DMS114 treated with DMSO at 0.1 percent for 48 hours (cell line): ENCODE data around the gene PFN2.
A peak's percentile ranks its signal among the peaks of the same experiment; 100 is the strongest.
"Not testable (repeated sequence)": the region's sequence is repeated elsewhere in the genome, so short reads cannot be mapped to it uniquely, and the experiment has no call there.

Source experiments
- DNase-seq: peaks from one replicate; lab custom pipeline; 2025; ENCODE audit not compliant: unreplicated experiment; lab: John Stamatoyannopoulos, UW

PFN2 gene

DNA sequence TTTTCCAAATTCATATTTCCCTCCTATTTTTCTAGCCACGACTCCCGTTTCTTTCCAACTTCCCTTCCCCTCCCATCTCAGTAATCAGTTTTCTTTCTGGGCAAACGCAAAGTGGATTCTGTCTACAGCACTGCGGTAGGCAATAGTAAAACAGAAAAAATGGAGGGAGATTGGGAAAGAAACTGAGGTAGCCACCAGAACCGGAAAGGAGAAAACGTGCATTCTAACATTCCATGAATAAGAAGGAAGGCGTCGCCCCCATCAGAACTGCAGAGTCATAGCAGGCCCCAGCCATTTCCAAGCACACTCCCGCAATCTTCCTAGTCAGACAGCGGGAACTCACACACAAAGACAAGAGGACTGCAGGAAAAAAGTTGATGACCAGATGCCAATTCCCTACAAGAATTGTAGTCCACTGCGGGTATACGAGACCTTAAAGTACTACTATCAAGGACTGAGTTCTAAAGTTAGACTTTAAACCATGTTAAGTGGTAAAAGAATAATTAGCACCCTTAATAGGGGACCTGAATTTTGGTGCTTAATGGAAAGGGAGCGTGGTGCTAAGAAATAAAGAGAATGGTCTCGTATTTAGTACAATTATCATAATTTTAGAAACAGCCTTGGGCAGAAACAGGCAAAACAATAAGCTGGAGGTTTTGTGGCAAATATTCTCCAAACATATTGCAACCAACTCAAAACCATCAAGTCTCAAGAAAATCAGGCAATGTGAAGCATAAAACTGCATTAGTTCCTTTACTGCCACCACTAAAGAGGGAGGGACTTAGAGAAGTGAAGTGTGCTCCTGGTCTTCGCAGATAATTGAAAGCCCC is 1.4 kb downstream of the PFN2 start:
- DNase-seq: peak; percentile 81

DNA sequence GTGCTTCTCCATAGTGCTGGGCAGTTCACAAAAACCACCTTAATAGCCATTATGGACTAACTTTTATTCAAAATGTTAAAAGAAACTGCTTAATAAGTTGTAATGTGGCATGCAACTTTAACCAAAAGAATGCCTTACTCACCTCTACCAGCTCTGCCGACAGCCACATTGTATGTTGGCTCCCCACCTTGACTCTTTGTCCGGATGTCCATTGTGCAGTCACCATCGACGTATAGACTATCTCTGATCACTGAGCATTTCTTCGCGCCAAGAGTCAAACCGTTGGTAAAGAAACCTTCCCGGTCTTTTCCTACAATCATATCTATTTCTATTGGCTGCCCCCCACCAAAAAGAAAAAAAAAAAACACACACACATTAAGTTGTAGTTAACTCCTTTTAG is 2.5 kb downstream of the PFN2 start:
- DNase-seq: peak; percentile 33

DNA sequence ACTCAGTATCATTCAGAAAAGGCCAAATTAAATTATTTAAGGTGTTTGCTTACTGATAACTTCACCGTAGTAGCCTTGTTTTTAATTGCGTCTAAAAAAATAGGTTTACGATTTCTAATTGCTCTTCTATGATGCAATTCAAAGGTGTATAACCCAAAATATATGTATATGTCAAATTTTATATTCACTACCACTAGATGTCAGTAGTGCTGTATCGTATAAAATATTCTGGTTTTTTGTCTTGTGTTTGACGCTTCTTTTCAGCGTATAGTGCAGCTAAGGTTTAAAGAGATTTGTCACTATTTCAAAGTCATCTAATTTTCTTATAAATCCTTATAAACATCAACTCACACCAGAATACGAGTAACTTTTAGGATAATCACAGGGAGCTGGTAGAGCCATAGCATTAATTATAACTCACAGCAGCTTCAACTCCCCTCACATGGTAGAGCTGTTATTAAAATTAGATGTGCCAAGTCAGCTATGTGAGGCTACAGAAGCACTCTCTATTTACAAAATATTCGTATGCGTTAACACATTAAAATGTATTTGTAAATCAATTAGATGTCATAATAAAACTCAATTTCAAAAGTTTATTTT is 3.5 kb downstream of the PFN2 start:
- DNase-seq: peak; percentile 42

DNA sequence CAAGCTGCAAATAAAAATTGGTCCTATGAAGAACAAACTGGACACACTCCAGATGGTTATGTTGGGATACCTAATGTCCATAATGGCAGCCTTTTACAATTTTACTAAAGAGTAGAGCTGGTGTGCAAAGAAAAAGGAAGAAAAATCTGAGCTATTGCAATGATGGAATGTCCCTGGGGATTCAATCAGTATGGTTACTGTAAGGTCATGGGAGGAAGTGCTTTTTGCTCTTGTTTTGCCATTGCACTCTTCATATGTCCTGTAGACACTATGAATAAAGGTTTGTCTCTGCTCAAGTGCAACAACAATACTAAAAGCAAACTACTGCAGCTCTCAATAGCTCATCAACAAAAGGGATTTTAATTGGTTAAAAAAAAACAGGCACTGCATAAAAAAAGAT is 5.4 kb downstream of the PFN2 start:
- DNase-seq: no peak

DNA sequence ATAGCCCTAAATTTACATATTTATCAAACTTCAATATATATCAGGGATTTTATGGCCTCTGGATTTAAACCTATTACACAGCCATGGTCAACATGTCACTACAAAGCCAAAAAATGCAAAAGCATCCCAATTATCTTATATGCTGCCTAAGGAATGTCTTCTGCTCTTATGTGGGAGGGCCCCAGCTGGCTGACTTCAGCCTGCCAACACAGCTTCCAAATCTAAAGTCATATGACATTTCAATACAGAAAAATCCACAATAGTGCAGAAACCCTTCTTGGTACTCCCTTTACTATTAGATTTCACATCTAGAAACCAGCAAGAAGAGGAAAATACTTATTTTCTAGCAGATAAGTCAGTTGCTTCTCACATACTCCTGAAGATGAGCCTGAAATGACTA is 6.4 kb downstream of the PFN2 start:
- DNase-seq: no peak

DNA sequence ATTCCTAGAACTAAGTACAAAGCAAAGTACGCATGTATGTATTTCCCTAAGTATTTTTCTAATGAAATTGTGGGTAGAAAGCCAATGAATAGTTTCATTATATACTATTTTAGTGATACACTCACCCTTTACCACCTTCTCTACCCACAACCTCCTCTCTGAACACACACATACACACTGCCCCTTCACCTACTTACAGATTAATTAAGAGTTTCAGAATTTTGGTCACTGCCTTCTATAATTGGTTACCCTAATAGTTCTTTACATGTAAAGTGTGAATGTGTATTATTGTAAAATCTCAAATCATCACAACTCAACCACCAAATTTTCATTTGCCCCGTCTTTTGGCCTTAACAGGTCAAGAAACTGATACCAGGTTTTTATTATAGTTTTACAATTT is 7.2 kb downstream of the PFN2 start:
- no peak for DNase-seq

DNA sequence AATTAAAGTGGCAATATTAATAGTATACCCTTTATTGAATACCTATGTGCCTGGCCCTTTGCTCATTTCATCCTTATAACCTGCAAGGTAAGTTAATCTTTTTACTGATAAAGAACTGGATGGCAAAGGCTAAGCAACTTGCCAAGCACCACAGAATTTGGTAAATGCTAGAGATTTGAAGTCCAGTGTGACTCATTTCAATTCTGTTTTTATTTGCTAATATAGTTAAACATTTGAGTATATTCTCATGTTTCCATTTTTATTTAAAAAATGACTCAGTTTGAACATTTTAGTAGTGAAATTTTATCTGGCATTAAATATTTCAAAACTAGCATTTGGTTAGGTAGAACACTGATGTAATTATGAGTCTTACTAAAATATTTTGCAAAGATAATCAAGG is 11.3 kb downstream of the PFN2 start:
- DNase-seq: no peak

DNA sequence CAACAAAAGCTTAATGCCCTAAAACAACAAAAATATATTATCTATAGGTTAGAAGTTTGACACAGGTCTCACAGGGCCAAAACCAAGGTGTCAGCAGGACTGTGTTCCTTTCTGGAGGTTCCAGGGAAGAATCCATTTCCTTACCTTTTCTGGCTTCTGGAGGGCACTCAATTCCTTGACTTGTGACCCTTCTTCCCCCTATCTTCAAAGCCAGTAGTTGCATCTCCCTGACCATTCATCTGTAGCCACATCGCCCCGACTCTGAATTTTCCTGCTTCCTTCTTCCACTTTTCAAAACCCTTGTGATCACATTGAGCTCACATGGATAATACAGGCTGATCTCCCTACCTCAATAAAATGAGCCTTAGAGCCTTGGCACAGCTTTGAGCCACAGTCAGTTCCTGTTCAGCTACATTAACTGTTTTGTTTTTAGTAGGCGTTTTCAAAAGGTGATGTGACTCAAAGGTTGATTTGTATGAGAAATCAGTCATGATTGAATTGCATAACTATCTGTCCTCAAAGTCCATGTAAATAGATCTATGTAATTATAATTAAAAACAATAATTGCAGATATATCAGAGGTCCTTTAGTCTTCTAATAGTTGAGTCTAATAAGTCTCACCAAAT is 12.4 kb downstream of the PFN2 start:
- no peak for DNase-seq

DNA sequence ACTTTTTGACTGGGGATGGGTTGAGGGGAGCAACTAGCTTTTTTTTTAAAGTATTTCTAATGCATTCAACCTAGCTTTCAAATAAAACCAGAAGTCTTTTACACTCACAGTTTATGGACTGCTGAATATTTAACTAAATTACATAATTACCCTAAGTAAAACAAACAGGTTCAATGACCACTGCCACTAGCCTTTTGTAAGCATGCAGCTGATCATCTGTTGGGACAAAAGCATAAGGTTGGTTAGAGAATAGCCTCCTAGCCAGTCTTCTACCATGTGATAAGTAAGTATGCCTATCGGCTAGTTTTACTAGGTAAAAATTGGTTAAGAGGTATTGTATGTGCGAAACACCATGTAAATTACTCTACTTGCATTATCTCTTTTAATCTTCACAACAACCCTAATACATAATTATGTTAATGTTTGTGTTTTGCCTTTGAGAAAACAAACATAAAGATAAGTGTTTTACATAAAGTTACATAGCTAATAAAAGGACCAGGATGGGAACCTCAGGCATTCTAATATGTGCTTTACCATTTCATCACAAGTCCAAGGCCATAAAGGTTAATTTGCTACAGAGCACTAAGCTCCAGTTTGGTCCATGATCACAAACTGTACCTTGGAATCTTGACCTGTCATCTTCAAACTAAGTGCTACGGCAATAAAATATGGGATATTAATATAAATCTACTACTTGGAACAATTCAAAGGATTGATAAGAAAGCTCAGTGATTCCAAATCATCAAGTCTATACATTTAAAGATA is 13.2 kb downstream of the PFN2 start:
- no peak for DNase-seq

DNA sequence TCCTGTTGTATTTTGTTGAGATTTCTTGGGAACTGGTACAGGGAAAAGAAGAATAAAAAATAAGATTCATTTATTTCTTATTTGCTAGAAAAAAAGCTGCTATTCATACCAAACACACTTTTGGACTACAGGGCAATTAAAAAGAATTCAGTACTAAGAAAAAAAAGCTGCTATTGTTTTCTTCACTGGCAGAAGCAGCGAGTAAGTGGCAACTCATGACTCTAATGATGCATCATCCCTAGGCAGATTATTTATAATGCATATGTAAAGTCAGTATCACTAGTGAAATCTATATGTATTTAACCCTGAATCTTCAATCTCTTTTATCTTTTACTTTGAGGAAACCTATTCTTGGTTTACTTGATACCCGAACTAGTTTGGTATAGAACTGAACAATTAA is 15.2 kb downstream of the PFN2 start:
- DNase-seq: no peak

DNA sequence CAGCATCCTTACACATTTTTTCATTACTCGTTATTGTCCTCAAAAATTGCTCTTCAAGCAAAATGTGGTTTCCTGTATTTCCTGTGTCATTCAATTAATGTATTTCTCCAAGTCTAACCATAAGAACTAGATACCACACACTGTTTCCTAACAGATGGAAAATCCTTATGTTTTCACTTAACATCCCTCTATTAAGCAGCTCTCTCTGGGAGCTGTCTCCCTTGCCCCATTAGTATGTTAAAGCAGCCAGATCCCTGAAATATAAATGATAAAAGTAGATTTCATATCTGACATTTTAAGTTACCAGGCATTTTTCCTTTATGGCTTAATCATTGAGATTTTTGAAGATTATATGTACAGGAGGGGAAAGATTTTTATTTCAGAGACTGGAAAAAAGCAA is 15.9 kb downstream of the PFN2 start:
- DNase-seq: no peak

DNA sequence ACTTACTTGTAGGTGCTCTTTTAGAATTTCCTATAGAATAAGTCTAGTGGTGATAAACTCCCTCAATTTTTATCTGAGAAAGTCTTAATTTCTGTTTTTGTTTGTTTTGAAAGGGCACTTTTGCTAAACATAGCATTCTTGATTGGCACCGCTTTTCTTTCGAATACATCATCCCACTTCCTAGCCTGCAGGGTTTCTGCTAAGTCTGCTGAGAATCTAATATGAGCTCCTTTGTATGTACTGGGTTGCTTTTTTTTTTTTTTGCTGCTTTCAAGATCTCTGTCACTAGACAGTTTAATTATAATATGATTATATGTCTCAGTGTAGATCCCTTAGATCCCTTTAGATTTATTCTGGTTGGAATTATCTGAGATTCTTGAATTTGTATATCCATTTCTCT is 21.5 kb downstream of the PFN2 start:
- no peak for DNase-seq

DNA sequence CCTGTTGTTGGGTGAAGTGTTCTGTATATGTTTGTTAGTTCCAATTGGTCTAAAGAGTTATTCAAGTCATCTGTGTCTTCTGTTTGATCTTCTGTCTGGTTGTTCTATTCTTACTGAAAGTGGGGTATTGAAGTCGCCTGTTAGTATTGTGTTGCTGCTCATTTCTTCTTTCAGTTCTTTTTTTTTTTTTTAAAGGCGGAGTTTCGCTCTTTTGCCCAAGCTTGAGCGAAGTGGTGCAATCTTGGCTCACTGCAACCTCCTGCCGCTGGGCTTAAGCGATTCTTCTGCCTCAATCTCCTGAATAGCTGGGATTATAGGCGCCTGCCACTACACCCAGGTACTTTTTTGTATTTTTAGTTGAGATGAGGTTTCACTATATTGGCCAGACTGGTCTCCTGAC is 23.5 kb downstream of the PFN2 start:
- no peak for DNase-seq

DNA sequence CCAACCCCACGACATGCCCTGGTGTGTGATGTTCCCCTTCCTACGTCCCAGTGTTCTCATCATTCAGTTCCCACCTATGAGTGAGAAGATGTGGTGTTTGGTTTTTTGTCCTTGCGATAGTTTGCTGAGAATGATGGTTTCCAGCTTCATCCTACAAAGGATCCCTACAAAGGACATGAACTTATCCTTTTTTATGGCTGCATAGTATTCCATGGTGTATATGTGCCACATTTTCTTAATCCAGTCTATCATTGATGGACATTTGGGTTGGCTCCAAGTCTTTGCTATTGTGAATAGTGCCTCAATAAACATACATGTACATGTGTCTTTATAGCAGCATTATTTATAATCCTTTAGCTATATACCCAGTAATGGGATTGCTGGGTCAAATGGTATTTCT is 26.7 kb downstream of the PFN2 start:
- not testable (repeated sequence) for DNase-seq

DNA sequence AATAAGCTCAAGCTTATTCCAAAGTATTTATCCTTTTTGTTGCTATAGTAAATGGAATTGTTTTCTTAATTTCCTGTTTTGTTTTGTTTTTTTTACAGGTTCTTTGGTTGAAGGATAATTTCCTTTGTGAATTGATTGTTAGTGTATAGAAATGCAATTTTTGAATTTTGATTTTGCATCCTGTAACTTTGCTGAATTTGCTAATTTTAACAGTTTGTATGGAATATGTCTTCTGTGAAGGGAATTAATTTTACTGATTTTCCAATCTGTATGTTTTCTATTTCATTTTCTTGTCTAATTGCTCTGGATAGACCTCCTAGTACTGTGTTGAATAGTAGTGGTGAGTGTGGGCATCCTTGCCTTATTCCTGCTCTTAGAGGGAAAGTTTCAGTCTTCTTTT is 28.3 kb downstream of the PFN2 start:
- DNase-seq: no peak

DNA sequence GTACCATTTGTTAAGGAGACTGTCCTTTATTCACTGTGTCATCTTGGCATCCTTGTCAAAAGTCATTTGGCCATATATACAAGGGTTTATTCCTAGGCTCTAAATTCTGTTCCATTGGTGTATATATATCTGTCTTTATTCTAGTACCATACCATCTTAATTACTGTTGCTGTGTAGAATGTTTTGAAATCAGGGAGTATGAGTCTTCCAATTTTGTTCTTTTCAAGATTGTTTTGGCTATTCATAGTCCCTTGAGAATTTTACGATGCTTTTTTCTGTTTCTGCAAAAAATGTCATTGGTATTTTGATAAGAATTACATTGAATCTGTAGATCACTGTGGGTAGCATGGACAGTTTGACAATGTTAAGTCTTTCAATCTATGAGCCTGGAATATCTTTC is 28.7 kb downstream of the PFN2 start:
- DNase-seq: no peak

DNA sequence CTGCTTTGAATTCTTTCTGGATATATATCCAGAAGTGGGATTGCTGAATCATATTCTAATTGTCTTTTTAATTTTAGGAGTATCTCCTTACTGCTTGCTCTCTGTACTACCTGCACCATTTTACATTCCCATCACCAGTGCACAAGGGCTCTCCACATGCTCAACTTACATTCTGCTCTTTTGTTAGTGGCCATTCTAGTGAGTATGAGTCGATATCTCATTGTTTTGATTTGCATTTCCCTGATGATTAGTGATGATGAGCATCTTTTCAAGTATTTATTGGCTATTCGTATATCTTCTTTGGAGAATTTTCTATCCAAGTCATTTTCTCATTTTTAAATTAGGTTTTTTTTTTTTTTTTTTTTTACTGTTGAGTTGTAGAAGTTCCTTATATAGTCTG is 29.5 kb downstream of the PFN2 start:
- DNase-seq: no peak

DNA sequence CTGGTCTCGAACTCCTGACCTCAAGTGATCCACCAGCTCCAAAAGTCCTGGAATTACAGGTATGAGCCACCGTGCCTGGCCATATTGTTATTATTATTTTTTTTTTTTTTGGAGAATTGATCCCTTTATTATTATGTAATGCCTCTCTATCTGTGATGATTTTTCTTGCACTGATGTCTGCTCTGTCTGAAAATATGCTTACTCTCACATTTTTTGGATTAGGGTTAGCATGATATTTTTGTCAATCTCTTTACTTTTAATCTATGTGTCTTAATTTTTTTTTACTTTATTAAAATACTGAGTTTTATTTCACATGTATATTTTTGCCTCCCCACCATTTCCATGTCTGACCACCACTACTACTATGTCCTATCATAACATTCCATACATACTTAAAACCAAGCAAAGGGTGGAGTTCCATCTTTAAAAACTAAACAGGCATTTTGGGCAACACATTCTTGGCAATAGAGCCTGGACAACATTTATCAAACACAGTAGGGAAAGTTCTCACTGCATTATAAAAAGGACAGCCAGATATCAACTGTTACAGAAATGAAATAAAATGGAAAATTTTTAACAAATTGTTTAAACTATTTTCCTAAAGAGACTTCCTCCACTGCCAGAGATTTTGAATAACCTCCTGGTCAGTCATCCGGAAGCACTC is 32.2 kb downstream of the PFN2 start:
- DNase-seq: not testable (repeated sequence)

DNA sequence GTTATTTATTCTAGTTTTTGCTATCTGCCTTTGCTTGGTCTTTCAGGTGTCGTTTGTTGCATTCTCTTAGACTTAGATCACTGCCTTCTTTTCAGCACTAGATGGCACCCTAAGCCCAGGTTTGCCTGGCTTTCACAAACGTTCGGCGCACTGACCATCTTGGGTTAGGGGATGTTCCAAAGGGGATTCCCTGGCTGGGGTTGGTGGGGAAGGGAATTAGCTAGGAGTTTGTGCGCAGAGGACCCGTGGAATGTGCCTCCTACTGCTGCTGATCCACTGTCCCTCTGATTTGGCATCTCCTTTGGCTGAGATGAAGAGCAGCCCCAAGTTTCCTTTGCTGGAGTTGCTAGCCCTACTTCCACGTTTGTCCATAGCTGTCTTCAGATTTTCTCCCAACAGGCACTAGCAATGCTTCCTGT is 33.9 kb downstream of the PFN2 start:
- DNase-seq: peak; percentile 72

DNA sequence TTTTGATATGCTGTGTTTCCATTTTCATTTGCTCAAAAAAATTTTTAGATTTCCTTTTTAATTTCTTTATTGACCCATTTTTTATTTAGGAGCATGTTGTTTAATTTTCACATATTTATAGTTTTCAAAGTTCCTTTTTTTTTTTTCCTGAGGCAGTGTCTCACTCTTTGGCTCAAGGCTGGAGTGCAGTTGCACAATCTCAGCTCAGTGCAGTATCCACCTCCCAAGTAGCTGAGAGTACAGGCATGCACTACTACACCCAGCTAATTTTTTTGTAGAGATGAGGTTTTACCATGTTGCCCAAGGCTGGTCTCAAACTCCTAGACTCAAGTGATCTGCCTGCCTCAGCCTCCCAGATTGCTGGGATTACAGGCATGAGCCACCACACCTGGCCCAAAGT is 36.2 kb downstream of the PFN2 start:
- no peak for DNase-seq

DNA sequence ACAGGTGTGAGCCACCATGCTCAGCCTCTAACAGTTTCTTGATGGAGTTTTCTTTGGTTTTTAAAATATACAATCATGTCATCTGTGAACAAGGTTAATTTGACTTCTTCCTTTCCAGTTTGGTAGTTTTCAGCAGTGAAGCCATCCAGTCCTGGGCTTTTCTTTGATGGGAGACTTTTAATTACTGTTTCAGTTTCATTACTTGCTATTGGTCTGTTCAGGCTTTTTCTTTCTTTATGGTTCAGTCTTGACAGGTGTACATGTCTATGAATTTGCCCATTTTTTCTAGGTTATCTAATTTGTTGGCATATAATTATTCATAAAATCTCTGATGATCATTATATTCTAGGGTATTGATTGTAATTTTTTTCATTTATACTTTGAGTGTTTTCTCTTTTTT is 36.8 kb downstream of the PFN2 start:
- no peak for DNase-seq
